Panc1 (cell line): ENCODE data around the gene RETSAT.

Experiments used
- CTCF ChIP-seq: fragments of 450-650 bp; IDR thresholded peaks from 2 replicates; pipeline ENCODE4 v1.5.1; 2017; ENCODE audit warnings: mild to moderate bottlenecking
- POLR2AphosphoS5 ChIP-seq: IDR thresholded peaks from 2 replicates; pipeline ENCODE4 v1.6.1; 2012; ENCODE audit warnings: mild to moderate bottlenecking, low read depth, low read length, moderate library complexity
- SIN3A ChIP-seq: IDR thresholded peaks from 2 replicates; pipeline ENCODE4 v1.6.1; 2012; ENCODE audit warnings: low read depth, mild to moderate bottlenecking, low read length, moderate library complexity, borderline replicate concordance; ENCODE audit not compliant: insufficient read depth
- TCF7L2 ChIP-seq: IDR thresholded peaks from 2 replicates; pipeline ENCODE4 v1.6.1; 2011; ENCODE audit warnings: mild to moderate bottlenecking, low read depth, low read length, inconsistent platforms
- TF ChIP-seq, protein P1 (sequence below), 2 experiments: IDR thresholded peaks; 2 replicates each; pipeline ENCODE4 v1.6.1; 2011 to 2012; ENCODE audit warnings: low read depth in 2 of 2, control low read depth in 1 of 2, low read length in 1 of 2, mild to moderate bottlenecking in 1 of 2, moderate library complexity in 1 of 2; ENCODE audit not compliant: insufficient read depth in 1 of 2

DNA sequence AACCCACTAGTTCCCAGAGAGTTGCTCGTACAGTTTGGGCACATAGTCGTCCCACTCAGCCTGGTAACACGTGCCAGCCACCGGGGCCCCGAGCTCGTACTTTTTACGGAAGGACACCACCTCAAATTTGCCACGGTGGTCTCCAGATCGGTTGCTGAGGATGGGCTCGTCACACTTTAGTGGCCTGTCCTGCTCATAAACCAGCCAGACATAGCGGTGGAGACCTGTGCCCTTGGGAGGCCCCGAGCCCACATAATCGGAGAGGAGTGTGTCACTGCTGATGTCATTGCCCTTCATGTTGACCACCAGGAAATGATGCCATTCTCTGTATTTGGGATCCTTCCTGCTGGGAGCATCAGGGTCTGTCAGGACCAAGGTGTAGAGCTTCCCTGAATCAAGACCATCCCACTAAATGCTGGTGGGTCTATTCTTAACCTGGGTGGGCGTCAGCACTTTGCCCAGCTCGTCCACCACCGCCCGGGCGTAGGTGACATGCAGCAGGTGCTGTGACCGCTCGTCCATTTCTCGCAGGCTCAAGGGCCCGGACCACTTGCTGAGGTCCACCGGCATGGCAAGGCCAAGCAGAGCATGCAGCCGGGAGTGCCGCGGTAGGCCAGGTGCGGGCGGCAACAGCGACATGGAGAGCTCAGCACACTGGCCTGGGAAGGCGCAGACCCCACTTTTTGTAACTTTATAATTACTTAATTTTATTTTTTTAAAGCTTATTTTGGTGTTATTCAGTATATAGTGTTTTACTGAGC lies 12.9 kb downstream of the RETSAT start:
- TF ChIP-seq CTCF = no peak
- TF ChIP-seq, protein P1, sequence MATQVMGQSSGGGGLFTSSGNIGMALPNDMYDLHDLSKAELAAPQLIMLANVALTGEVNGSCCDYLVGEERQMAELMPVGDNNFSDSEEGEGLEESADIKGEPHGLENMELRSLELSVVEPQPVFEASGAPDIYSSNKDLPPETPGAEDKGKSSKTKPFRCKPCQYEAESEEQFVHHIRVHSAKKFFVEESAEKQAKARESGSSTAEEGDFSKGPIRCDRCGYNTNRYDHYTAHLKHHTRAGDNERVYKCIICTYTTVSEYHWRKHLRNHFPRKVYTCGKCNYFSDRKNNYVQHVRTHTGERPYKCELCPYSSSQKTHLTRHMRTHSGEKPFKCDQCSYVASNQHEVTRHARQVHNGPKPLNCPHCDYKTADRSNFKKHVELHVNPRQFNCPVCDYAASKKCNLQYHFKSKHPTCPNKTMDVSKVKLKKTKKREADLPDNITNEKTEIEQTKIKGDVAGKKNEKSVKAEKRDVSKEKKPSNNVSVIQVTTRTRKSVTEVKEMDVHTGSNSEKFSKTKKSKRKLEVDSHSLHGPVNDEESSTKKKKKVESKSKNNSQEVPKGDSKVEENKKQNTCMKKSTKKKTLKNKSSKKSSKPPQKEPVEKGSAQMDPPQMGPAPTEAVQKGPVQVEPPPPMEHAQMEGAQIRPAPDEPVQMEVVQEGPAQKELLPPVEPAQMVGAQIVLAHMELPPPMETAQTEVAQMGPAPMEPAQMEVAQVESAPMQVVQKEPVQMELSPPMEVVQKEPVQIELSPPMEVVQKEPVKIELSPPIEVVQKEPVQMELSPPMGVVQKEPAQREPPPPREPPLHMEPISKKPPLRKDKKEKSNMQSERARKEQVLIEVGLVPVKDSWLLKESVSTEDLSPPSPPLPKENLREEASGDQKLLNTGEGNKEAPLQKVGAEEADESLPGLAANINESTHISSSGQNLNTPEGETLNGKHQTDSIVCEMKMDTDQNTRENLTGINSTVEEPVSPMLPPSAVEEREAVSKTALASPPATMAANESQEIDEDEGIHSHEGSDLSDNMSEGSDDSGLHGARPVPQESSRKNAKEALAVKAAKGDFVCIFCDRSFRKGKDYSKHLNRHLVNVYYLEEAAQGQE (IDR thresholded peaks at IDR 0.05; ENCODE audit: insufficient read depth in 1 of 2, low read depth in 2 of 2, low read length in 1 of 2) = no peak
- TF ChIP-seq POLR2AphosphoS5 = no peak
- no peak for TF ChIP-seq TCF7L2
- TF ChIP-seq SIN3A = no peak
